NCI-H1436 treated with DMSO at 0.1 percent for 48 hours (cell line): Measurements from ENCODE around the gene MYBPH.

ENCODE experiments used
- DNase-seq: peaks from one replicate; lab custom pipeline; 2025; lab: John Stamatoyannopoulos, UW

MYBPH gene

DNA sequence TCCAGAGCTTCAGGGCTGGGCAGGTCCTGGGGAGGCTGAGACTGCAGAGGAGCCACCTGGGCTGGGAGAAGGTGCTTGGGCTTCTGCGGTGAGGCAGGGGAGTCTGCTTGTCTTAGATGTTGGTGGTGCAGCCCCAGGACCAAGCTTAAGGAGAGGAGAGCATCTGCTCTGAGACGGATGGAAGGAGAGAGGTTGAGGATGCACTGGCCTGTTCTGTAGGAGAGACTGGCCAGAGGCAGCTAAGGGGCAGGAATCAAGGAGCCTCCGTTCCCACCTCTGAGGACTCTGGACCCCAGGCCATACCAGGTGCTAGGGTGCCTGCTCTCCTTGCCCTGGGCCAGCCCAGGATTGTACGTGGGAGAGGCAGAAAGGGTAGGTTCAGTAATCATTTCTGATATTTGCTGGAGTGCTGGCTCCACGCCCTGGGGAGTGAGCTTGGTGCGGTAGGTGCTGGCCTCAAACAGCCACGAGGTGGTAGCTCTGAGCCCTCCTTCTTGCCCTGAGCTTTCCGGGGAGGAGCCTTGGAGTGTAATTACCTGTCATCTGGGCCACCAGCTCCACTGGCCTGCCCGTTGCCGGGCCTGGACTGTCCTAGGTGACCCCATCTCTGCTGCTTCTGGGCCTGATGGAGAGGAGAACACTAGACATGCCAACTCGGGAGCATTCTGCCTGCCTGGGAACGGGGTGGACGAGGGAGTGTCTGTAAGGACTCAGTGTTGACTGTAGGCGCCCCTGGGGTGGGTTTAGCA is 9.3 kb downstream of the MYBPH start:
- no peak for DNase-seq

DNA sequence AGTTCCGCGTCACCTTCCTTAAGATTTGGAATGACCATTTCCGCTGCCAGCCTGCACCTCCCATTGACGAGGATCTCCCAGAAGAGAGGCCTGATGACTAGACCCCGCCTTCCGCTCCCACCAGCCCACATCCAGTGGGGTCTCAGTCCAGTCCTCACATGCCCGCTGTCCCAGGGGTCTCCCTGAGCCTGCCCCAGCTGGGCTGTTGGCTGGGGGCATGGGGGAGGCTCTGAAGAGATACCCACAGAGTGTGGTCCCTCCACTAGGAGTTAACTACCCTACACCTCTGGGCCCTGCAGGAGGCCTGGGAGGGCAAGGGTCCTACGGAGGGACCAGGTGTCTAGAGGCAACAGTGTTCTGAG is 9.8 kb downstream of the MYBPH start:
- DNase-seq = no peak

DNA sequence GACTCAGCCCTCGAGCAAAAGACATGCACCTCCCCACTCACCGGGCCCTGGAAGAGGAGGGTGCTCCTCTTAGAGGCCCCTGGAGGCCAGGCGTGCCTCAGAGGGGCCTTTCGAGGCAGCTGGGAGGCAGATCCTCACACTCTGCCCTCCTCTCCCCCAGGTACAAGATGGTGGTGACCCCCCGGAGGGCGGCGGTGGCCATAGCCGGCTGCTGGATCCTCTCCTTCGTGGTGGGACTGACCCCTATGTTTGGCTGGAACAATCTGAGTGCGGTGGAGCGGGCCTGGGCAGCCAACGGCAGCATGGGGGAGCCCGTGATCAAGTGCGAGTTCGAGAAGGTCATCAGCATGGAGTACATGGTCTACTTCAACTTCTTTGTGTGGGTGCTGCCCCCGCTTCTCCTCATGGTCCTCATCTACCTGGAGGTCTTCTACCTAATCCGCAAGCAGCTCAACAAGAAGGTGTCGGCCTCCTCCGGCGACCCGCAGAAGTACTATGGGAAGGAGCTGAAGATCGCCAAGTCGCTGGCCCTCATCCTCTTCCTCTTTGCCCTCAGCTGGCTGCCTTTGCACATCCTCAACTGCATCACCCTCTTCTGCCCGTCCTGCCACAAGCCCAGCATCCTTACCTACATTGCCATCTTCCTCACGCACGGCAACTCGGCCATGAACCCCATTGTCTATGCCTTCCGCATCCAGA is 10.4 kb downstream of the MYBPH start:
- DNase-seq = no peak

DNA sequence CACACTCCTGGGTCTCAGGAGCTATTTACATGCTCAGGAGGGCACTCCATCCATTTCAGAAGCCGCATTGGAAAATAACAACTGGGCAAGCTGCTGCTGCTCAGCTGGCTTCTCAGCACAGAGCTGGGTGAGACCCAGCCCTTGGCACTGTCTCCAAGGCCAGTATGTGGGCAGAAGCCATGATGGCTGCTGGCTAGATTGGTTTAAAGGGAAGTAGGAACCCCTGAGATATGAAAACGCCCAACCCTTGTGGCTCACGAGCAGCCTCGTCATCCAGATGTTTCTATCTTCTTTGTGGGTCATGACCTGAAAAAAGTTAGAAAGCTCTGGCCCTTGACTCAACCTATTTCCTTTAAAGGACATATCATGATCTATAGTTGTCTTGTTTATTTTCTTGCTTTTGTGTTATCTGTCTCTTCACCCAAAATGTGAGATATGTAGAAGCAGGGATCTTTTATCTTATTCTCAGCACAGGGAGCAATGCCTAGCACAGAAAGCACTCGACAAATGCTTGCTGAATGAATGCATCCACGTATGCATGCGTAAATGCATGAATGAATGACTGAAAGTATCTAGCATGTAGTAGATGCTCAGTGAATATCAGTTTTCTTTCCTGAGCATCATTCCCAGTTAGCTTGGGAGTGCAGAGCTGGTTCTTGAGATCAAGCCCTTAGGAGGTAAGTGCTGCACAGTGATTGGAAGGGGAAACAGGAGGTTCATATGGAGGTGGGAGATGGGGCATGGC is 11.6 kb downstream of the MYBPH start:
- no peak for DNase-seq

DNA sequence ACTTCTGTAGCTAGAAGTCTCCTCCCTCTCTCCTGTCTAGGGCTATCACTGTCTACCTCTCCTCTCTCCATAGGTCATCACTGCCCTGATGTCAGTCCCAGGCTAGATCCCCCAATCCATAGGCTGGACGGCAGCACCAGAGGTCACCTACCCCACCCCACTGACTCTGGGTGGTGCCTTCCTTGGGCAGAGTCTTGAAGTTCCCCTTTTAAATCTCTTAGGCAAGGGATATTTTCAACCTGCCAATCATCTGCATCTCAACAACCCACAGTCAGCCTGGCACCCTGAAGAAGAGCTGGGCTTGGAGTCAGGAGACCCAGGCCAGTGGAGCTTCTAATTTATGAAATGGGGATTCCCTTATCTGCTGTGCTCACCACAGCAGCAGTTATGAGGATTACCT is 13.2 kb downstream of the MYBPH start:
- DNase-seq = no peak

DNA sequence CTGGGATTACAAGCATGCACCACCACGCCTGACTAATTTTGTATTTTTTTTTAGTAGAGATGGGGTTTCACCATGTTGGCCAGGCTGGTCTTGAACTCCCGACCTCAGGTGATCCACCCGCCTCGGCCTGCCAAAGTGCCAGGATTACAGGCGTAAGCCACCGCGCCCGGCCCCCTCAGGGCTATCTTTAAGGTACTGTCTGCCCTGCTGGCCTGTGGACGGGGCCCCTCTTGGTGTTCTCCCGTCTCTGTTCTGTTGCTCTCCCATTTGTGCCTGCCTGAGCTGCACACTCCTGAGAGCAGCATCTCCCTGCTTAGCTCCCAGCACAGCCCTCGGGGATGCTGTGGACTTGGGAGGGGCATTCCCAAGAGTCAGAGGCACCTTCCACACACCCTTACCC is 13.9 kb downstream of the MYBPH start:
- no peak for DNase-seq

DNA sequence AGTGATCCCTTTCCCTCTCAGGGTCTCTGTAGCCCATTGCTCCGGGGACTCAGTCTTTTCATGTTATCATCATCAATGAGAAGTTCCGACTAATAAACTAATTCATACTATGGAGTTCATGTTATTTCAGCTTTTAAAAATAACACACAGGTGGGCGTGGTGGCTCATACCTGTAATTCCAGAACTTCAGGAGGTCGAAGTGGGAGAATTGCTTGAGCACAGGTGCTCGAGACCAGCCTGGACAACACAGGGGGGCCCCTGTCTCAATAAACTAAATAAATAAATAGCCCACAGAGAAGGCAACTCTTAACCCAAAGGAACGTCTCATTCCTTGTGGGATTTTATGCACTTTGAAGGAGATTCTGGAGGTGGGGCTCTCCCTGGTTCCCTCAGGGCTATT is 14.5 kb downstream of the MYBPH start:
- no peak for DNase-seq

DNA sequence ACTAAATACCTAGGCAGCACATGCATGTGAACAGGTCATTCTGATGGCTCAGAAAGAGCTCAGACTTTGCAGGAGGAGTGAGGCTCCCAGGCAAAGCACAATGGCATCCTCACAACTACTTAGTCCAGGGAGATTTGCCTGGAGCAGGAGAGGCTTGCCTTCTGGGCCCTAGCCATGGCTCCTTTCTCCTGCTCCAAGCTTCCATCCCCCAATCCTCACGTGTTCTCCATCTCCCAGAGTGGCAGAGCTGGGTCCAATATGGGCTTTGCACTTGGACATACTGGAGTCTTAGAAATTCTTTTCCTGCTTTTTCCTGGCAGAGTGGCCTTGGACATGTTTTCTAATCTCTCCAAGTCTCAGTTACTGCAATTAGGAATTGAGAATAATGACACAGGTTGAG is 15.8 kb downstream of the MYBPH start:
- no peak for DNase-seq

DNA sequence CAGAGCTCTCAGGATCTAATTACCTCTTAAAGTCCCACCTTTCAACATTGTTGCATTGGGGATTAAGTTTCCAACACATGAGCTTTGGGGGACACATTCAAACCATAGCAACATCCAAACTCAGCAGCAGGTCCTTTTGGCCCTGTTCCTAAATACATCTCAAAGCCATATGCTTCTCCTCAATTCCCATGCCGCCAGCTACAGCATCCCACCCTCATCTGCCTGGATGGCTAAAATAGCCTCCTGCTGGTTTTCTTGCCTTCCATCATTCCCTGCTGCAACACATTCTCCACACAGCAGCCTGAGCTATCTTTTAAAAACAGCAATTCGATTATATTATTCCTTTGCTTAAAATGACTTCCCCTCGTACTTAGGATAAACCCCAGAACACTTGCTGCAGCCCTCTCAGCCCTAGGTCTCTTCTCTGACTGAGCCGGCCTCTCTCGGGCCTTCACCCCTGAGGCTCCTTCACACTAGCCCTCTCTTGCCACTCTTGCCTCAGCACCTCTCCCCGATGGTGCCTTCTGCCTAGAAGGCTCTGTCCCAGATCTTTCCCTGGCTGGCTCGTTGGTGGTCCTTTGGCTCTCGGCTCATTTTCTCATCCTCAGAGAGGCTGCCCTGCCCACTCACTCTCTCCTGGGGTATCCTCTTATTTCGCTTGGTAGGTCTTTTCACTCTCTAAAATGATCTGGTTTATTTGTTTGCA is 16.5 kb downstream of the MYBPH start:
- DNase-seq = no peak

DNA sequence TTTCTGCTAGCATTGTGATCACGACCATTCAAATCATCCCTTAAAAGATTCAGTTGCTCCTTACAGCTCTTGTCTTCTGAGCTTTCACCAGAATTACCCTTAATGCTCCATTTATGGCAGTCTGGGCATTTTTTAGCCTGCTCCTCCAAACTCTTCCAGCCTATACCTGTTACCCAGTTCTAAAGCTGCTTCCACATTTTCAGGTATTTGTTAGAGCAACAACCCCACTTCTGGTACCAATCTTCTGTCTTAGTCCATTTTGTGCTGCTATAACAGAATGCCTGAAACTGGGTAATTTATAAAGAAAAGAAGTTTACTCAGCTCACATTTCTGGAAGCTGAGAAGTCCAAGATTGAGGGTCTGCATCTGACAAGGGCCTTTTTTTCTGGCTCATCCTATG is 17.2 kb downstream of the MYBPH start:
- DNase-seq = no peak

DNA sequence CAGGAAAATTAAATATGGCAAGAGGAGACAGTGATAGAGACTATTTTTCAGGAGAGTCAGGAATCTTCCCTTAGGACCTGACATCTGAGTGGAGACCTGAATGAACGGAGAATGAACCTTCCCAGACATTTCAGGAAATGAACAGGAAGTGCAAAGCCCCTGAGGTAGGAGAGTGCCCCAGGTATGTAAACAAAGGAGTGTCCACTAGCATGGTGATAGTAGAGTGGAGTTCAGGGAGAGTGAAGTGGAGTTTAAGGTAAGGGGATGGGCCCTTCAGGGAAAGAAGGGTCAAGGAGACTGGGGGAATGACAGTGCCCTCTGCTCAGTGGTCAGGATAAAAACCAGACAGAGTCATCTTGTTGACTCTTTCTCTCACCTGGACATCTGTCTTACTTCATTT is 19.3 kb downstream of the MYBPH start:
- DNase-seq = no peak

DNA sequence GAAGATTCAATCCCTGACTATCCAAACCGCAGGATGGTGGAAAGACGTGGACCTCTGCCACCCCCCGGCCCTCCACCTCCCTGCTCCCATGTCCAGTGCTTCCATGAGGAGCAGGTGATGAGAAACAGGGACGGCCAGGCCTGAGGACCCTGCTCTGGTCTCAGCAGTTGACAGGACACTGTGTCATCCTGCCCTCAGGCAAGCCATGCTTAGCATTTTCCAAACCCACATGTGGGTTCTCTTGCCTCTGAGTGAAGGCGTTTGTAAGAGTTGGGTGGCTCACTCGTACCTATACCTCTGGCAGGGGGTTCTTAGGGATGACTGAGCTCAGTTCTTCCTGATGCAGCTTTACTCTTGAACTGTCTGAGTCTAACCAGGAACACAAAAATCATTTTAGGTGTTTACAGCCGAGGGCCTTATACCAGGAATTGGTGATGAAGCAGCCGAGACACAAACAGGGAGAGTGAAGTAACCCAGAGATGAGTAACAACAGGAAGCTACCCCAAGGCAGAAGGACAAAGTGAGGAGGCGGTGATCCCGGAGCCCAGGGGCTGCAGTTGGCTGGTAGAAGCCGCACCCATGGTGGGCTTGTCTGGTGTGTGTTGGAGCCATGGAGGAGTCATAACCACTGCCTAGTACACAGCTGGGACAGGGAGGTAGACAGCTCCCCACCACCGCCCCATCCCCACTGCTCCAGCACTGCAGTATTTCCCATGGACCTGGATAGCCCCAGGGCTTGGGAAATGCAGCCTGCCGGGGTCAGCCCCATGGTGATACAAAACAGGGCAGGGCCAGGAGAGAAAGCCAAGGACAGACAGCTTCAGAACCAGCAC is 21.4 kb downstream of the MYBPH start:
- DNase-seq = no peak

DNA sequence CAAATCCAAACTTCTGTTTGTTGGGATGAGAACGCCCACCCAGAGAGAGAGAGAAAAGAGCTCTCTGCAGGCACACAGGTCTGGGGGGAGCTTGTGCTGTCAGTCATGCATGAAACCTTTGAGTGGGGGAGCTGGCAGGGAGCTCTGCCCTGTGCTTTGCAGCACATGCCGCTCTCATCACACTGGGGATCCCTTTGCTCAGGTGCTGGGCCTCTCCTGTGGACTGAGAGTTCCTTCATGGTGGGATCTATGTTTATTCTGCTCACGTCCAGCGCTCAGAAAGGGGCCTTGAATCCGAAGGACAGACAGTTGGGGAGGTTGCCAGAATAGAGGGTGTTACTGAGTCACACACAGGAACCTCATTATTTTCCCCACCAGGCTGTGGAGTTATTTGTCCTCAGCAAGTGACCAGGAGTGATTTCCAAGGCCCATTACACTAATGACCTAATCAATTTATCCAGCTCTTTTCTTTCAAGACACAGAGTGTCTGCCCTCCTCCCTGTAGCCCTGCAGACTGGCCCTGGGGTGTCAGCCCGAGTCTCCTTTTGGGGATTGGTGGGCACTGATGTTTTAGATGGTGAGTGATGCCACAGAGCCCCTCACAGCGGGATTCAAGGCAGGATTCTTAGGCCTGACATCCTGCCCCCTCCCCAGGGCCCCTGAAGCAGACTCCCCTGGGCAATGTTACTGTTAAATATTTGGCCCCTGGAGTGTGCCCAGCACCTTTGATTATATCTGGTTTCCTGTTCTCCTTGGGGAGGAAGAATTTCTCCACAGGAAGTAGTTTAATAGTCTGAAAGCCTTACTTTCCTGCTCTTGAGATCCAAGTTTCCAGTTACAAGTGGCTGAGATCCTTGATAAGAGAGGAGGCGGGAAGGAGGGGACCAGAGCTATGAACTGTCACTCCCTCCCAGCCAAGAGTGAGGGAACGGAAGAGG is 22.3 kb downstream of the MYBPH start:
- no peak for DNase-seq

DNA sequence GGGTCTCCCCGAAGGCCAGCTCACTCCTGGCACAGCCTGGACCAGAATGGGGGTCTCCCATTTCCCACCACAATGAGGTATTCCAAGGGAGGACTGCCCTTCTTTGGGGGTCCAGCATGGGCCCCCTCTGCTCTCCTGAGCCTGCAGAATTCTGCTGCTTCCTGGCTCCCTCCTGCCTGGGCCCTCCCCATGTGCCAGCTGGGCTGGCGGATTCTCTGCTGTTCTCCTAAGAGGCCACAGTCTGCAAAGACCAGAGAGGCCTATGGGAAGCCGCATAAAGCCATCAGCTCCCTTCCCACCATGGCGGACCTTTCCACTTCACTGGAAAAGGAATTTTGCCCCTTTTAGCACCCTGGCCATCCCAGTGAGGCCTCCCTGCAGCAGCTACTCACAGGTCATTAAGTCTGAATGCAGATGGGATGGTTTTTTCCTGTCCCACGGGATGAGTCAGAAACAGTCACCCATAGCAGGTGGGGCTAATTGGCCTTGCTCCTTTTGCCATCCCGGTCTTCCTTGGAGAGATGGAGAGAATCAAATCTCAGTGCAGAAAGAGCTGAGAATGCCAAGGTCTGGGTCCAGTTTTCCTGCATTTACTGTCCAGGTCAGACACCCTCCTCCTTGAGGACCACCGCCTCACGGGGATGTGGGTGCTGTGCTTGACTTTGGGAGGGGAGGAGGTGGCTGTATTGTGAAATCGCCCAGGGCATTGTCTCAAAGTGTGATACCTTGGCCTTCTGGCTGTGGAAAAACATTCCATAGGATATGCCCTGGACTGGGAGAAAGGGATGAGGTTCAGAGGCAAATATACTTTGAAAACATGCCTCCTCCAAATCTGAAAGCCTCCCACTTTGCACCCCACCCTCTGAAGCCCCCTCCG is 23.2 kb downstream of the MYBPH start:
- no peak for DNase-seq

DNA sequence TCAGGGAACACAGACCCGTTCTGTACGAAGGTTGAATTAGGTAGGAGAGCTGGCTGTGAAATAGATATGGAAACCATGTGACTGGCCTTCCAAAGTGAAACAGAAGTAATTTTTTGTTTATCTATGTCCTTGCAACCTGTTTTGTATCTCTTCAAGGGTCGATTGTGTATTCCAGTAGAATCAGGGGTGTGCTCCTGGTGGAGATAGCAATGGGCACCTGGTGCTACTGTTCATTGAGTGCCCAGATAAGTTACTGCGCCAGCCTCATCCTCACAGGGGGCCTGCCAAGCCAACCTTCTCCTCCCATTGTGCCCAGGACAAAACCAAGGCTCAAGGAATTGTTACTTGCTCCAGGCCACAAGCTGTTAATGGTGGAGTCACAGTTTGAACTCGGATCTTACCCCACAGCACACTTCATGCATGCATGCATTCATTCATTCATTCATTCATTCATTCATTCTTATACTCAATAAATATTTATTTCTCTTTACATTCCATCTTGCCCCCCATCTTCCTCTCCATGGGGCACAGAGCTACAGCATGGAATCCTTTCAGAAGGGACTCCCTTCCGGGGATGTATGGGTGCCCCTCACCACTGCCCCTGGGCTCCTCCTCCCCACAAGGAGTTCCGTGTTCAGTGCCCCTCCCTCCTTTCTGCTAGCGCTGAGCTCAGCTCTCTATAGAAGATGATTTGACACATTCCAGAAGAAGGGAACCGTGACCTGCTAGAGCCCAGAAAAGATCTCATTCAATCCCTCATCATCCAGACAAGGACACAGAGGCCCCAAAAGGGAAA is 24.1 kb downstream of the MYBPH start:
- no peak for DNase-seq

DNA sequence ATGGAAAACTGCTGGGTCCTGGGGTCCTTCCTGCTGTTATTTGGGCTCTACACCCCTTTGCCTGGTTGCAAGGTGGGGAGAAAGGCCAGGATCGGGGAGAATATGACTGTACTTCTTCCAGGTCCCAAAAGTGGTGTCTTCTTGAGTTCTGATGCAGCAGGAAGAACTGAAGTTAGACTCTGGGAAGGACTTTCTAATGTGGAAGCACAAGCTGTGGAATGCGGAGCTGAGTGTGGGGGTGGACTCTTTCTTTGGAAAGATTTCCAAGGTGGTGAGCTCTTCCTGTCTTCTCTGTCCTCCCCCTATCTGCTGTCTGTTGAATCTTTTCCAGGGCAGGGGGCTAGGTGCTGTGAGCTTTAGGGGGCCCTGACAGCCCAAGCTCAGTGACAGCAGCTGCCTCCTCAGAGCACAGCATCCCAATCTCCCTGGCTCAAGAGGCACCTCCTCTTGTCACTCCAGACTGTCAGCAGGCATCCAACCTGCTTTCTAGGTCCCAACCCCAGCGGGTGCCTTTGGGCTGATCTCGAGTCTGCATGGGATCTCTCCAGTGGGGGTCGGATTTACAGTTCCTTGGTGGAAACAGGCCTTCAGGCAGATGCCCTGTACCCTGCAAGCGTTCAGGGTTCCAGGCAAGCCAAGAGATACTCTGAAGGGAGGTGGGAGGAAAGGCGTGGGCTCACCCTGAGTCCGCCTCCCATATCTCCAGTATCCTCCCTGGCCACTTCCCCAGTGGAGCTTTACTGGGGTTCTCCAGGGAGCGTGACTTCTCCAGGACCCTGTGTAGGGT is 24.9 kb downstream of the MYBPH start:
- no peak for DNase-seq

DNA sequence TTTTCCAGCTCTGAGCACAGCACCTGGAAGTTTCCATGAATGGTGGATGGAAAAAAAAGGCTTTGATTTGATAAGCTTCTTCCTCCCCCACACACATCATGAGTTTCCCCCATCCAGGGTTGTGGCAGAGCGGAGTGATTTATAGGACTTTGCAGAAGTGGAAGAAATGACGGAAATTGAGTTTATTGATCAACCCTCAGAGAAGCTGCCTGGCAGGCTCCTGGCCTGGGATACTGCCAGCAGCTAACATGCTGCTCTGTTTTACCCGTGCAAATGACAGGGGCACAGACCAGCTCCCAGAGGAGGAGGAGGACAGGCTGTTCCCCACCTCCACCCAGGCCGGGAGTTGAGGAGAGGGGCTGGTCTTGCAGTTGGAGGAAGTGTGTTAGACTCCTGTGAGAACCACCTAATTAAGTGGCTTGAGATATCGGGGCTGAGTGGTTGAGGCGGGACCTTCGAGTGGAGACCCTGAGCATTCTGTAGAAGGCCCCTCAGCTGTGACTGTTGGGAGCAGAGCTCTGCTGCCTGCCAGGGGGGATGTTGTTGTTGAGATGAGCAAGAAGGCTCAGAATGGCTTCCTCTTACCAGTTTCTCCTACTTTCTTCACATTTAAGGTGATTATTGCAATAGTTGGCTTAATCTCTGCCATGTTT is 26.3 kb downstream of the MYBPH start:
- DNase-seq = no peak
